A673 (cell line): ENCODE data around the gene HPN. TPM values are rescaled to one million over a fixed set of nuclear protein-coding genes. Genes with fewer than 3 reads are reported as not detected.
"Not testable (repeated sequence)": the region's sequence is repeated elsewhere in the genome, so short reads cannot be mapped to it uniquely, and the experiment has no call there.

ENCODE experiments used
- BruUV-seq: library from RNA; stranded (reverse); fragments of 400-500 nt; replicated peaks from 2 replicates; lab custom pipeline; 2021; lab: Mats Ljungman, UMichigan
- CTCF ChIA-PET: fragments of 300-600 bp; sonication (Branson Sonifier 250); formaldehyde crosslinking; loops from one replicate; lab custom pipeline; 2022; ENCODE audit warnings: antibody characterized with exemption; lab: Charles Lee
- POLR2A ChIA-PET: fragments of 300-600 bp; sonication (Branson Sonifier 250); formaldehyde crosslinking; loops from one replicate; lab custom pipeline; 2022; ENCODE audit warnings: antibody characterized with exemption; ENCODE audit not compliant: low non-redundant PET; lab: Charles Lee
- DNase-seq: peaks from one replicate; pipeline ENCODE4 v3.0.0-alpha.2; 2015; ENCODE audit warnings: low spot score
- H3K27ac ChIP-seq: fragments of 200-600 bp; sonication (generic); 2 replicates; pipeline ENCODE4 v1.5.1; 2016; ENCODE audit warnings: mixed run types, low read depth, mild to moderate bottlenecking, mixed read lengths, antibody characterized with exemption, low read length; ENCODE audit not compliant: poor library complexity, severe bottlenecking
- H3K27me3 ChIP-seq: fragments of 200-600 bp; sonication (generic); replicated peaks from 2 replicates; pipeline ENCODE4 v1.6.1; 2017; ENCODE audit warnings: mixed run types, low read depth, mild to moderate bottlenecking, mixed read lengths, antibody characterized with exemption, low read length; ENCODE audit not compliant: insufficient read depth, poor library complexity
- H3K36me3 ChIP-seq: fragments of 200-600 bp; sonication (generic); 2 replicates; pipeline ENCODE4 v1.6.1; 2016; ENCODE audit warnings: mixed run types, mild to moderate bottlenecking, mixed read lengths, antibody characterized with exemption, low read length; ENCODE audit not compliant: insufficient read depth, poor library complexity, severe bottlenecking
- H3K4me1 ChIP-seq: fragments of 200-600 bp; sonication (generic); 2 replicates; pipeline ENCODE4 v1.6.1; 2017; ENCODE audit warnings: mixed run types, mild to moderate bottlenecking, mixed read lengths, antibody characterized with exemption, low read length; ENCODE audit not compliant: insufficient read depth, poor library complexity, severe bottlenecking
- H3K4me3 ChIP-seq: fragments of 200-600 bp; sonication (generic); 2 replicates; pipeline ENCODE4 v1.5.1; 2016; ENCODE audit warnings: low read depth, mixed run types, mild to moderate bottlenecking, mixed read lengths, low read length; ENCODE audit not compliant: poor library complexity, severe bottlenecking
- H3K9me3 ChIP-seq: fragments of 200-600 bp; sonication (generic); 2 replicates; pipeline ENCODE4 v1.6.1; 2016; ENCODE audit warnings: mixed run types, low read depth, mild to moderate bottlenecking, mixed read lengths, antibody characterized with exemption, low read length; ENCODE audit not compliant: poor library complexity, severe bottlenecking
- CTCF ChIP-seq: fragments of 300-800, 200-600 bp; sonication (generic); conservative IDR thresholded peaks from 2 replicates; pipeline ENCODE4 v1.5.1; 2017; ENCODE audit warnings: low read depth, mild to moderate bottlenecking, antibody characterized with exemption, low read length, moderate library complexity, mixed read lengths
- EZH2 ChIP-seq: fragments of 200-600 bp; sonication (generic); IDR thresholded peaks from 2 replicates; pipeline ENCODE4 v1.6.1; 2017; ENCODE audit warnings: borderline replicate concordance, low read depth, mild to moderate bottlenecking, mixed read lengths, antibody characterized with exemption, low read length; ENCODE audit not compliant: poor library complexity, severe bottlenecking
- intact Hi-C: fragments of 100-400 bp; cut with micrococcal nuclease; formaldehyde crosslinking; loops from one replicate; pipeline ENCODE4 v1.10.0; 2022; ENCODE audit not compliant: unreplicated experiment
- total RNA-seq: library from RNA; stranded (reverse); gene quantifications from 2 replicates; pipeline ENCODE4 v1.2.3, GENCODE V29; 2021

The HPN gene
- total RNA-seq, 1 experiment from 2014 or later: not detected

GRCh38 chr19:35027851-35028599, 13.5 kb upstream of the HPN start:
- ChIA-PET POLR2A (no interaction called here), CTCF (no interaction called here)
- no peak for DNase-seq
- Histone ChIP-seq H3K36me3 (peaks cover 29% of the 10 kb centered on the region), H3K27me3 (no peaks in the 10 kb centered on the region), H3K4me3 (no peak overlapping the region), H3K9me3 (no peaks in the 10 kb centered on the region), H3K4me1 (no peaks in the 10 kb centered on the region), H3K27ac (no peak overlapping the region)
- TF ChIP-seq CTCF: no peak
- no peak for TF ChIP-seq EZH2
- intact Hi-C loops: no loop called here
- no TSS peak for BruUV-seq

GRCh38 chr19:35028600-35028885, 13.0 kb upstream of the HPN start:
- intact Hi-C loops, POLR2A ChIA-PET, BruUV-seq, H3K27ac ChIP-seq, DNase-seq, H3K9me3 ChIP-seq, H3K27me3 ChIP-seq, H3K4me1 ChIP-seq, H3K4me3 ChIP-seq: not testable (repeated sequence)
- H3K36me3 ChIP-seq: peaks cover 24% of the 10 kb centered on the region
- CTCF ChIA-PET: interaction anchor here (0.7 kb wide), 1 partner anchor 38 kb away, joined by 3 read pairs; no protein-coding TSS in a partner anchor

GRCh38 chr19:35029275-35029736, 12.2 kb upstream of the HPN start:
- CTCF ChIA-PET: interaction anchor here (0.7 kb wide), 2 partner anchors 38 to 102 kb away, joined by 3 to 4 read pairs; no protein-coding TSS in a partner anchor
- H3K36me3 ChIP-seq: peaks cover 16% of the 10 kb centered on the region
- intact Hi-C loops, H3K27me3 ChIP-seq, H3K4me1 ChIP-seq, H3K4me3 ChIP-seq, DNase-seq, H3K9me3 ChIP-seq, POLR2A ChIA-PET, H3K27ac ChIP-seq, BruUV-seq: not testable (repeated sequence)

- intact Hi-C loops: no loop called here
- H3K4me3 ChIP-seq: peak overlapping the region; percentile 48
- no peak overlapping the region for H3K27ac ChIP-seq
- no peaks in the 10 kb centered on the region for H3K27me3 ChIP-seq
- TF ChIP-seq CTCF (no peak), EZH2 (no peak)
- H3K4me1 ChIP-seq: no peaks in the 10 kb centered on the region
- POLR2A ChIA-PET: no interaction called here
- DNase-seq: no peak
- CTCF ChIA-PET: interaction anchor here (0.5 kb wide), 1 partner anchor 663 kb away, joined by 4 read pairs; no protein-coding TSS in a partner anchor
- peaks cover 14% of the 10 kb centered on the region for H3K36me3 ChIP-seq
- no peaks in the 10 kb centered on the region for H3K9me3 ChIP-seq
- BruUV-seq: no TSS peak
Observed at GRCh38 chr19:35029737-35030256, 11.7 kb upstream of the HPN start.
